ENCODE measurements around the gene GDF7. TPM values are rescaled to one million over a fixed set of nuclear protein-coding genes. Genes with fewer than 3 reads are reported as not detected.

Gene GDF7
- total and polyA plus RNA-seq, 2 of the 4 experiments (the other 2 are of a cell fraction), result under 0.01 to 0.02 TPM

GRCh38 chr2:20649576-20649975, 17.4 kb upstream of the GDF7 start:
- Histone ChIP-seq H3K4me3 (ENCODE audit: insufficient read depth, low read depth, low read length) (no peak overlapping the region), H3K56ac (ENCODE audit: extremely low read depth, insufficient read depth, low read length) (no peak overlapping the region), H2AK5ac (ENCODE audit: low read depth, low read length) (peak overlapping the region; percentile 23; the same call in 1 of the 2 replicates), H3K27me3 (ENCODE audit: control insufficient read depth, insufficient read depth, low read length) (peaks cover 4% of the 10 kb centered on the region), H3K18ac (ENCODE audit: low read depth, low read length) (no peak overlapping the region), H3K9me3 (ENCODE audit: control insufficient read depth, insufficient read depth, low read length) (no peaks in the 10 kb centered on the region), H4K91ac (ENCODE audit: insufficient read depth, low read depth, low read length) (no peak overlapping the region), H2AFZ (replicated peaks; ENCODE audit: low read length, poor library complexity) (no peak overlapping the region), H2AK9ac (replicated peaks; ENCODE audit: low read depth, low read length, poor library complexity) (peak overlapping the region; percentile 37), H4K20me1 (ENCODE audit: insufficient read depth, low read length) (peaks cover 8% of the 10 kb centered on the region; the same call in 1 of the 2 replicates), H2BK120ac (ENCODE audit: low read depth, low read length) (no peak overlapping the region), H4K5ac (ENCODE audit: low read depth, low read length) (no peak overlapping the region), H3K4me1 (ENCODE audit: control insufficient read depth, insufficient read depth, low read length) (peaks cover 9% of the 10 kb centered on the region), H2BK5ac (ENCODE audit: low read depth, low read length, poor library complexity, severe bottlenecking) (no peak overlapping the region), H3K4ac (ENCODE audit: low read depth, low read length) (peak overlapping the region; percentile 12; the same call in 1 of the 2 replicates), H3K36me3 (ENCODE audit: control insufficient read depth, insufficient read depth, low read length) (peaks cover 8% of the 10 kb centered on the region; the same call in 1 of the 2 replicates), H3K27ac (ENCODE audit: insufficient read depth, low read length) (no peak overlapping the region), H3K14ac (replicated peaks; ENCODE audit: low read depth, low read length) (0 out of 2 replicates have a peak overlapping the region, but pooled peaks have one; percentile 84), H3K79me1 (ENCODE audit: low read depth in 1 of 2, low read length in 2 of 2) (peaks cover 10 to 38% of the 10 kb centered on the region in 2 experiments; a peak in 3 of 4 replicates), H4K8ac (ENCODE audit: low read depth in 2 of 2, low read length in 2 of 2) (no peak overlapping the region), H2BK15ac (ENCODE audit: low read depth, low read length) (no peak overlapping the region), H3K9me1 (ENCODE audit: insufficient read depth, low read length) (peaks cover 9% of the 10 kb centered on the region), H3K23ac (ENCODE audit: low read depth, low read length) (peak overlapping the region; percentile 78), H3K9ac (ENCODE audit: low read depth, low read length) (no peak overlapping the region), H3K4me2 (ENCODE audit: low read depth, low read length) (peak overlapping the region; percentile 96; the same call in 1 of the 2 replicates), H2BK20ac (ENCODE audit: low read depth, low read length) (no peak overlapping the region)
- no peak for DNase-seq
- 96% methylated on average over 3 of the region's 11 CpGs; no CpG with 5 or more reads in 1 of the 2 experiments for WGBS, 2 experiments (ENCODE audit: extremely low coverage in 2 of 2, insufficient read length in 1 of 2)
- intact Hi-C loops (cut with micrococcal nuclease), result no loop called here
- ChIA-PET POLR2A (ENCODE audit: unreplicated experiment) (no interaction called here), CTCF (no interaction called here)
- ATAC-seq (ENCODE audit: low read depth), result no peak
- no TSS peak for BruUV-seq (replicated peaks)
- in situ Hi-C loops (cut with MboI; ENCODE audit: low sequenced_read_pairs), result no loop called here
- dilution Hi-C loops (cut with HindIII; ENCODE audit: low sequenced_read_pairs, unreplicated experiment), result loop anchor here (25.0 kb wide), 1 partner anchor 262 kb away; no protein-coding TSS in a partner anchor
- TF ChIP-seq CTCF (conservative IDR thresholded peaks at IDR 0.05; ENCODE audit: low read depth, low read length), result no peak
- TF ChIP-seq BHLHE40 (IDR thresholded peaks at IDR 0.05; ENCODE audit: low read depth, low read length), result no peak
- TF ChIP-seq POLR2A (IDR thresholded peaks at IDR 0.05; ENCODE audit: low read depth, low read length), result no peak
- TF ChIP-seq RAD21 (IDR thresholded peaks at IDR 0.05; ENCODE audit: low read length), result no peak
- no peak for TF ChIP-seq RCOR1 (IDR thresholded peaks at IDR 0.05; ENCODE audit: insufficient replicate concordance, low read length)
- no peak for TF ChIP-seq CHD1 (IDR thresholded peaks at IDR 0.05; ENCODE audit: low read depth, low read length)
- no peak for TF ChIP-seq CEBPB (IDR thresholded peaks at IDR 0.05; ENCODE audit: low read depth, low read length)
- TF ChIP-seq MAFK (IDR thresholded peaks at IDR 0.05; ENCODE audit: low read depth, low read length), result no peak
- TF ChIP-seq RFX5 (IDR thresholded peaks at IDR 0.05; ENCODE audit: low read depth, low read length), result no peak
- TF ChIP-seq USF2 (IDR thresholded peaks at IDR 0.05; ENCODE audit: low read depth, low read length), result no peak
- no peak for TF ChIP-seq FOS (IDR thresholded peaks at IDR 0.05; ENCODE audit: low read depth, low read length)
- TF ChIP-seq SMC3 (IDR thresholded peaks at IDR 0.05; ENCODE audit: low read depth, low read length), result no peak
- no peak for TF ChIP-seq MAZ (IDR thresholded peaks at IDR 0.05; ENCODE audit: borderline replicate concordance, low read depth, low read length)
- no peak for TF ChIP-seq MXI1 (IDR thresholded peaks at IDR 0.05; ENCODE audit: borderline replicate concordance, low read depth, low read length)
- no peak for TF ChIP-seq ELK1 (IDR thresholded peaks at IDR 0.05; ENCODE audit: borderline replicate concordance, low read depth, low read length)
- no peak for TF ChIP-seq NFE2L2 (IDR thresholded peaks at IDR 0.05; ENCODE audit: low read depth, low read length)

Measured in IMR-90 (cell line).